Upper lobe of left lung (tissue), 4 donors: ENCODE data around the gene JPT2.

Experiments
- CTCF ChIP-seq, 6 experiments: fragments of 450-650 bp in 4 of 6; fragments of 200-600 bp in 2 of 6; sonication (generic) in 2 of 6; IDR thresholded peaks; one replicate each; pipeline ENCODE4 v1.5.1; 2016 to 2019; ENCODE audit warnings: antibody characterized with exemption in 6 of 6
- EP300 ChIP-seq, 4 donors: sonication (generic); formaldehyde crosslinking; IDR thresholded peaks; one replicate each; pipeline ENCODE4 v1.5.1; 2017; ENCODE audit warnings: antibody characterized with exemption in 4 of 4, control low read depth in 2 of 4
- POLR2A ChIP-seq, 4 donors: fragments of 450-650 bp; IDR thresholded peaks; one replicate each; pipeline ENCODE4 v1.5.1; 2016 to 2017; ENCODE audit warnings: antibody characterized with exemption in 4 of 4, mild to moderate bottlenecking in 2 of 4
- POLR2AphosphoS5 ChIP-seq, 2 donors: sonication (generic); formaldehyde crosslinking; IDR thresholded peaks; one replicate each; pipeline ENCODE4 v1.5.1; 2017; ENCODE audit warnings: antibody characterized with exemption in 2 of 2

- TF ChIP-seq CTCF (IDR thresholded peaks at IDR 0.05), result no peak
- no peak for TF ChIP-seq POLR2A (IDR thresholded peaks at IDR 0.05)
- TF ChIP-seq POLR2AphosphoS5 (IDR thresholded peaks at IDR 0.05), result no peak
- no peak for TF ChIP-seq EP300 (IDR thresholded peaks at IDR 0.05)
Measured at GRCh38 chr16:1676661-1677060, 1.4 kb upstream of the JPT2 start.
